Esophagus muscularis mucosa (tissue), 4 donors: Measurements from ENCODE around the gene DDX27. TPM values are rescaled to one million over a fixed set of nuclear protein-coding genes. Genes with fewer than 3 reads are reported as not detected.
A peak's percentile ranks its signal among the peaks of the same experiment; 100 is the strongest.
"Not testable (repeated sequence)": the region's sequence is repeated elsewhere in the genome, so short reads cannot be mapped to it uniquely, and the experiment has no call there.

Source experiments
- DNase-seq: peaks from one replicate; pipeline ENCODE4 v3.0.0-alpha.2; 2017; ENCODE audit errors: extremely low spot score
- H3K27ac ChIP-seq, 4 donors: fragments of 200-600 bp; sonication (generic); replicated peaks in 1 of 4; 1 replicate in 3 of 4; 2 replicates in 1 of 4; pipeline ENCODE4 v1.5.1; 2016 to 2019; ENCODE audit warnings: mild to moderate bottlenecking in 1 of 4
- H3K27me3 ChIP-seq, 4 donors: fragments of 200-600 bp; sonication (generic); one replicate each; pipeline versions ENCODE4 v1.5.1 to v1.6.0; 2016 to 2019
- H3K36me3 ChIP-seq, 4 donors: fragments of 200-600 bp; sonication (generic); one replicate each; pipeline ENCODE4 v1.5.1; 2016 to 2019
- H3K4me1 ChIP-seq, 4 donors: fragments of 200-600 bp; sonication (generic); one replicate each; pipeline ENCODE4 v1.5.1; 2016 to 2019
- H3K4me3 ChIP-seq, 4 donors: fragments of 200-600 bp; sonication (generic); 1 replicate in 2 of 4; 2 replicates in 2 of 4; pipeline ENCODE4 v1.5.1; 2016 to 2019; ENCODE audit warnings: mild to moderate bottlenecking in 4 of 4, moderate library complexity in 1 of 4
- H3K9me3 ChIP-seq, 4 donors: fragments of 200-600 bp; sonication (generic); 1 replicate in 3 of 4; 2 replicates in 1 of 4; pipeline ENCODE4 v1.5.1; 2016 to 2019
- CTCF ChIP-seq, 3 experiments: fragments of 200-600 bp in 2 of 3; fragments of 450-650 bp in 1 of 3; sonication (generic) in 2 of 3; IDR thresholded peaks; one replicate each; pipeline ENCODE4 v1.5.1; 2017 to 2019; ENCODE audit warnings: antibody characterized with exemption in 3 of 3, mild to moderate bottlenecking in 2 of 3, moderate library complexity in 1 of 3
- EP300 ChIP-seq: sonication (generic); formaldehyde crosslinking; IDR thresholded peaks from one replicate; pipeline ENCODE4 v1.6.1; 2017; ENCODE audit warnings: antibody characterized with exemption
- POLR2A ChIP-seq: fragments of 450-650 bp; IDR thresholded peaks from one replicate; pipeline ENCODE4 v1.6.1; 2017; ENCODE audit warnings: antibody characterized with exemption, moderate library complexity, mild to moderate bottlenecking, low read depth
- POLR2AphosphoS5 ChIP-seq, 2 donors: sonication (generic); formaldehyde crosslinking; IDR thresholded peaks; one replicate each; pipeline ENCODE4 v1.6.1; 2017; ENCODE audit warnings: antibody characterized with exemption in 2 of 2
- WGBS: methylation state at CpG from one replicate; pipeline ENCODE4 v1.1.5; 2018; 5-methylcytosine and 5-hydroxymethylcytosine counted together
- intact Hi-C: fragments of 100-400 bp; cut with DNase I; formaldehyde crosslinking; loops from one replicate; pipeline ENCODE4 v1.15.1; 2023
- total RNA-seq, 4 donors: library from RNA; depleted of rRNA; stranded (reverse); fragments of >200 nt; gene quantifications; one replicate each; pipeline versions ENCODE4 v1.1.0 to v1.2.1, GENCODE V29; 2016

Gene DDX27
- total RNA-seq, 4 donors from 2014 or later: 25.7 to 35.0 (median 30.2) TPM

GRCh38 chr20:49187330-49187850, 31.8 kb upstream of the DDX27 start:
- under 1% methylated on average over 16 of the region's 29 CpGs for WGBS
- H3K36me3 ChIP-seq: peaks cover 0 to 5% (median 0%) of the 10 kb centered on the region in 4 donors
- H3K27ac ChIP-seq: peak overlapping the region; percentile 92 to 98 (median 96)
- H3K4me3 ChIP-seq: peak overlapping the region; percentile 74 to 96 (median 90)
- TF ChIP-seq POLR2AphosphoS5 (IDR thresholded peaks at IDR 0.05) (no peak), POLR2A (no peak), EP300 (no peak), CTCF (IDR thresholded peaks at IDR 0.05) (no peak)
- no peak for DNase-seq
- intact Hi-C loops: no loop called here
- peaks cover 16 to 49% (median 44%) of the 10 kb centered on the region in 4 donors for H3K4me1 ChIP-seq
- no peaks in the 10 kb centered on the region for H3K27me3 ChIP-seq
- H3K9me3 ChIP-seq: no peaks in the 10 kb centered on the region

GRCh38 chr20:49187851-49188641, 31.2 kb upstream of the DDX27 start, which contains the start of gene STAU1:
Gene STAU1, minus strand, starts transcription at chr20:49188334. Its CDS starts 22,133 bp downstream, at chr20:49166201.
- no peaks in the 10 kb centered on the region for H3K27me3 ChIP-seq
- peak within 1 kb of the TSS; percentile 74 to 96 (median 90) for H3K4me3 ChIP-seq
- peak; percentile 90 to 91 for TF ChIP-seq POLR2AphosphoS5 (IDR thresholded peaks at IDR 0.05)
- TF ChIP-seq POLR2A: peak; percentile 69
- no peak for TF ChIP-seq EP300
- TF ChIP-seq CTCF (IDR thresholded peaks at IDR 0.05): no peak
- peak within 1 kb of the TSS; percentile 92 to 98 (median 96) for H3K27ac ChIP-seq
- peak; percentile 97 for DNase-seq
- intact Hi-C loops: loop anchor here (2.0 kb wide), 1 partner anchor 31 kb away; the partner anchor contains the start of gene DDX27
- H3K4me1 ChIP-seq: peaks cover 16 to 42% (median 40%) of the 10 kb centered on the region in 4 donors
- WGBS: under 1% methylated on average over 57 of the region's 89 CpGs
- H3K9me3 ChIP-seq: no peaks in the 10 kb centered on the region
- H3K36me3 ChIP-seq: peaks cover 0 to 5% (median 0%) of the 10 kb centered on the region in 4 donors

- H3K9me3 ChIP-seq, H3K27ac ChIP-seq, H3K4me3 ChIP-seq, H3K36me3 ChIP-seq, H3K27me3 ChIP-seq, DNase-seq, H3K4me1 ChIP-seq, intact Hi-C loops: not testable (repeated sequence)
- WGBS: 86% methylated on average over 11 of the region's 11 CpGs
Measured at GRCh38 chr20:49192944-49193518, 26.2 kb upstream of the DDX27 start.

- H3K4me1 ChIP-seq: no peaks in the 10 kb centered on the region
- H3K27ac ChIP-seq: no peak overlapping the region
- no peaks in the 10 kb centered on the region for H3K27me3 ChIP-seq
- no peaks in the 10 kb centered on the region for H3K36me3 ChIP-seq
- intact Hi-C loops: no loop called here
- TF ChIP-seq CTCF (IDR thresholded peaks at IDR 0.05) (no peak), POLR2AphosphoS5 (IDR thresholded peaks at IDR 0.05) (no peak), POLR2A (no peak), EP300 (no peak)
- H3K9me3 ChIP-seq: no peaks in the 10 kb centered on the region
- DNase-seq: no peak
- WGBS: 92% methylated on average over 4 of the region's 4 CpGs
- H3K4me3 ChIP-seq: no peak overlapping the region
Measured at GRCh38 chr20:49199729-49200293, 19.4 kb upstream of the DDX27 start.

- no peaks in the 10 kb centered on the region for H3K9me3 ChIP-seq
- intact Hi-C loops: no loop called here
- H3K27me3 ChIP-seq: no peaks in the 10 kb centered on the region
- H3K36me3 ChIP-seq: no peaks in the 10 kb centered on the region
- H3K27ac ChIP-seq: no peak overlapping the region
- TF ChIP-seq POLR2AphosphoS5 (IDR thresholded peaks at IDR 0.05) (no peak), EP300 (no peak)
- no peaks in the 10 kb centered on the region for H3K4me1 ChIP-seq
- 91% methylated on average over 7 of the region's 7 CpGs for whole genome bisulfite sequencing
- H3K4me3 ChIP-seq: no peak overlapping the region
- DNase-seq: no peak
Measured at GRCh38 chr20:49203011-49203410, 16.2 kb upstream of the DDX27 start.
